ENCODE data around the gene CDC42BPB.

The CDC42BPB gene

GRCh38 chr14:103000291-103000921, 56.9 kb downstream of the CDC42BPB start:
- H4K20me1 ChIP-seq (ENCODE audit: low read depth, low read length), result no peaks in the 10 kb centered on the region
- H3K79me2 ChIP-seq (ENCODE audit: insufficient read depth, low read length), result no peaks in the 10 kb centered on the region
- H3K27me3 ChIP-seq (ENCODE audit: low read length), result no peaks in the 10 kb centered on the region
- TF ChIP-seq CTCF (IDR thresholded peaks at IDR 0.05; ENCODE audit: insufficient read depth, low read length, poor library complexity, severe bottlenecking) (no peak), EZH2phosphoT487 (conservative IDR thresholded peaks at IDR 0.05; ENCODE audit: low read length) (no peak)
- H3K9me3 ChIP-seq (ENCODE audit: insufficient read depth, low read length), result no peaks in the 10 kb centered on the region
- no peak overlapping the region for H2AFZ ChIP-seq (ENCODE audit: low read depth, low read length, severe bottlenecking)
- no peaks in the 10 kb centered on the region for H3F3A ChIP-seq (ENCODE audit: insufficient read depth)
- no peaks in the 10 kb centered on the region for H3K36me3 ChIP-seq (ENCODE audit: low read length)
- H3K9me2 ChIP-seq (replicated peaks; ENCODE audit: insufficient read depth, low read length), result no peaks in the 10 kb centered on the region
- H3K27ac ChIP-seq (ENCODE audit: low read depth, low read length), result no peak overlapping the region
- H3K9ac ChIP-seq (ENCODE audit: low read length), result no peak overlapping the region
- H3K4me2 ChIP-seq (ENCODE audit: low read depth, low read length, poor library complexity, severe bottlenecking), result no peak overlapping the region
- no peak overlapping the region for H3K4me3 ChIP-seq (ENCODE audit: insufficient read depth, low read length, poor library complexity, severe bottlenecking)

GRCh38 chr14:102999227-102999895, 58.0 kb downstream of the CDC42BPB start:
- Histone ChIP-seq H3K9me2 (replicated peaks; ENCODE audit: insufficient read depth, low read length) (no peaks in the 10 kb centered on the region), H3K79me2 (ENCODE audit: insufficient read depth, low read length) (no peaks in the 10 kb centered on the region), H3K27me3 (ENCODE audit: low read length) (no peaks in the 10 kb centered on the region), H3K4me2 (ENCODE audit: low read depth, low read length, poor library complexity, severe bottlenecking) (no peak overlapping the region), H3K27ac (ENCODE audit: low read depth, low read length) (no peak overlapping the region), H2AFZ (ENCODE audit: low read depth, low read length, severe bottlenecking) (no peak overlapping the region), H3K9ac (ENCODE audit: low read length) (no peak overlapping the region), H3K9me3 (ENCODE audit: insufficient read depth, low read length) (no peaks in the 10 kb centered on the region), H3F3A (ENCODE audit: insufficient read depth) (no peaks in the 10 kb centered on the region), H4K20me1 (ENCODE audit: low read depth, low read length) (no peaks in the 10 kb centered on the region), H3K36me3 (ENCODE audit: low read length) (no peaks in the 10 kb centered on the region), H3K4me3 (ENCODE audit: insufficient read depth, low read length, poor library complexity, severe bottlenecking) (no peak overlapping the region)
- TF ChIP-seq EZH2phosphoT487 (conservative IDR thresholded peaks at IDR 0.05; ENCODE audit: low read length) (no peak), CTCF (IDR thresholded peaks at IDR 0.05; ENCODE audit: insufficient read depth, low read length, poor library complexity, severe bottlenecking) (no peak)

- Histone ChIP-seq H3K27ac (ENCODE audit: low read depth, low read length) (no peak overlapping the region), H4K20me1 (ENCODE audit: low read depth, low read length) (no peaks in the 10 kb centered on the region), H3F3A (ENCODE audit: insufficient read depth) (no peaks in the 10 kb centered on the region), H3K9me2 (replicated peaks; ENCODE audit: insufficient read depth, low read length) (no peaks in the 10 kb centered on the region), H3K9ac (ENCODE audit: low read length) (no peak overlapping the region), H2AFZ (ENCODE audit: low read depth, low read length, severe bottlenecking) (no peak overlapping the region), H3K36me3 (ENCODE audit: low read length) (no peaks in the 10 kb centered on the region), H3K27me3 (ENCODE audit: low read length) (no peaks in the 10 kb centered on the region), H3K9me3 (ENCODE audit: insufficient read depth, low read length) (no peaks in the 10 kb centered on the region), H3K4me2 (ENCODE audit: low read depth, low read length, poor library complexity, severe bottlenecking) (no peak overlapping the region), H3K79me2 (ENCODE audit: insufficient read depth, low read length) (no peaks in the 10 kb centered on the region), H3K4me3 (ENCODE audit: insufficient read depth, low read length, poor library complexity, severe bottlenecking) (no peak overlapping the region)
- TF ChIP-seq CTCF (IDR thresholded peaks at IDR 0.05; ENCODE audit: insufficient read depth, low read length, poor library complexity, severe bottlenecking) (no peak), EZH2phosphoT487 (conservative IDR thresholded peaks at IDR 0.05; ENCODE audit: low read length) (no peak)
Observed at GRCh38 chr14:102998393-102998792, 59.0 kb downstream of the CDC42BPB start.

All from SU-DHL-6 (cell line).